ENCODE measurements around the gene CNST.
"Not testable (repeated sequence)": the region's sequence is repeated elsewhere in the genome, so short reads cannot be mapped to it uniquely, and the experiment has no call there.

The CNST gene

GRCh38 chr1:246605231-246605630, 39.0 kb downstream of the CNST start:
- Mint-ChIP-seq H3K4me1 (ENCODE audit: low read depth) (peaks cover 24% of the 10 kb centered on the region), H3K36me3 (ENCODE audit: low read depth) (peaks cover 13% of the 10 kb centered on the region)
- not testable (repeated sequence) for DNase-seq (ENCODE audit: low spot score); H3K9me3 Mint-ChIP-seq; H3K4me3 Mint-ChIP-seq; H3K27ac Mint-ChIP-seq; H3K27me3 Mint-ChIP-seq (ENCODE audit: low read depth)

DNA sequence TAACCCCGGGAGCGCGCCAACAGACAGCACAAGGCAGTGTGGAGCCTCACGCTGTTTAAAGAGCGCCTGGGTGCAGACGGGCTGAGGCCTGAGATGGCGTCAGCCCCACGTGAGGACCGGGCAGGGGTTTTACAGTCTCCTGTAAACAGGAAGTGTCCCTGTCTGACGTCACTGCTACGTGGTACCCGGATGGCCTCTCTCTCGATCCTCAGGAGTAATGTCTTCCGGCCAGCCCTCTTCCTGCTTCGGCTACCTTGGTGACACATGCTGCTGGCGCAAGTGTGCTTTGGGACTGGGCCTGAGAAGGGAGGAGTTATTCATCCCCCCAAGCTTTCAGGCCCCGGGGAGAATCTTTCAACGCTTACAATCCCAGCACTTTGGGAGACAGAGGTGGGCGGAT, 41.2 kb downstream of the CNST start:
- Mint-ChIP-seq H3K4me1 (ENCODE audit: low read depth) (peaks cover 18% of the 10 kb centered on the region), H3K4me3 (no peak overlapping the region), H3K27me3 (ENCODE audit: low read depth) (no peaks in the 10 kb centered on the region), H3K36me3 (ENCODE audit: low read depth) (peaks cover 6% of the 10 kb centered on the region), H3K9me3 (no peaks in the 10 kb centered on the region), H3K27ac (no peak overlapping the region)
- no peak for DNase-seq (ENCODE audit: low spot score)

DNA sequence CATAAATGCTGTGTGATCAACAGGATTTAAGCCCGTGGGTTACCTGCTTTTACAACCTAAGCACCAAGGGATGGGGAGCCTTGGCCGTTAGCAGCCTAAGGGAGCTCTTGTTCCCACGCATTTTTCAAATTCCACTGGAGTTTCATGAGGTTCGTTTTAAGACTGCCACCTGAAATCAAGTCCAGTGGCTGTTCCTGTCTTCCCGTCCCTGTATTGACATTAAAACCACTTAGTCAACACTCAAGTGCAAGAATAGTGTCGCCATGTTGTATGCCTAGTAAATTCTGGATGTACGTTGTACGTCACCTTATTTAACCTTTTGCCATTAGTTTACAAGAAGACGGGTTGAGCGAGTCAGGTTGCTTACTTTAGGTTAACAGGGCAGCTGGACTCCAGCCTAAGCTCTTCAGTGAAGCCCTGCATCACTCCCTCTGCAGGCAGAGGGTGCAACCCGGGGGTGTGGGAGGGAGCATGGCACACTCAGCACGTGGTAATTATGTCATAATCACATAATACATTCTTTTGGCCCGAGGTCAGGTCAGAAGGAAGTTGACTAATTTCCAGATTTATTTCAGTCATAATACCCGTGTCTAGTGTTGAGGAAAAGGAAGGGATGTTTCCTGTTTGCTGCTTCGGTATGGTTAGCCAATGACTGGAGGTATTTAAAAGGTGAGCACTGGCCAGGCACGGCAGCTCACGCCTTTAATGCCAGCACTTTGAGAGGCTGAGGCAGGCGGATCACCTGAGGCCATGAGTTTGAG, 42.5 kb downstream of the CNST start:
- H3K27ac Mint-ChIP-seq = no peak overlapping the region
- H3K9me3 Mint-ChIP-seq = no peaks in the 10 kb centered on the region
- no peaks in the 10 kb centered on the region for H3K27me3 Mint-ChIP-seq (ENCODE audit: low read depth)
- peaks cover 2% of the 10 kb centered on the region for H3K36me3 Mint-ChIP-seq (ENCODE audit: low read depth)
- H3K4me3 Mint-ChIP-seq = no peak overlapping the region
- peaks cover 12% of the 10 kb centered on the region for H3K4me1 Mint-ChIP-seq (ENCODE audit: low read depth)
- DNase-seq (ENCODE audit: low spot score) = no peak

- DNase-seq (ENCODE audit: low spot score) = no peak
- Mint-ChIP-seq H3K27me3 (ENCODE audit: low read depth) (no peaks in the 10 kb centered on the region), H3K4me3 (no peak overlapping the region), H3K27ac (no peak overlapping the region), H3K9me3 (no peaks in the 10 kb centered on the region), H3K36me3 (ENCODE audit: low read depth) (peaks cover 2% of the 10 kb centered on the region), H3K4me1 (ENCODE audit: low read depth) (peaks cover 12% of the 10 kb centered on the region)
These were observed 43.4 kb downstream of the CNST start for GRCh38 chr1:246609632-246610031.

DNA sequence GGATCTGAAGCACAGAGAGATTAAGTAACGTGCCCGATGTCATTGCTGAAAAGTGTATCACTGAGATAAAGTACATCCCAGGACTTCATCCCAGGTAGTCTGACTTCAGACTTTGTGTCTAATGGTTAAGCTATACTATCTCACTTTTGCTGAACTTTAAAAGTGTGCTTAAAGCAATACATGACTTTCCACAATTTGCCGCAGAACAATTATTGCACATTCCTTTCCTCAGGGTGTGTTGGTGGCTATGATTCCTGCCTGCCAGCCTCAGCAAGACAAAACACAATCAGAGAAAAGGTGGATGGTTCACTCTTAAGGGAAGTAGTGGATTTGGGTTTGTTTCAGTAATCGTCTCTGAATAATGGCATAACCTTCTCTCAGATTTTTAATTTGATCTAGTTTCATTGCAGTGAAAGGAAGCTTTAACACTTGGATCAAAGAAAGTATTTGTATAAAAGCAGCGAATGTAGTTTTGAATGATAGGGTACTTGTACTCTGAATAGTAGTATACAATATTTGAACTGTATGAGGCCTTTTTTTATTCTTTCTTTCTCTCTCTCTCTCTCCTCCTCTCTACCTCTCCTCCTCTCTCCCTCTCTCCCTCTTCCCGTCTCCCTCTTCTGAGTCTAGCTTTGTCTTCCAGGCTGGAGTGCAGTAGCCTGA, 47.0 kb downstream of the CNST start:
- no peak overlapping the region for H3K4me3 Mint-ChIP-seq
- H3K27ac Mint-ChIP-seq = no peak overlapping the region
- H3K9me3 Mint-ChIP-seq = no peaks in the 10 kb centered on the region
- H3K36me3 Mint-ChIP-seq (ENCODE audit: low read depth) = peaks cover 4% of the 10 kb centered on the region
- no peak for DNase-seq (ENCODE audit: low spot score)
- peaks cover 12% of the 10 kb centered on the region for H3K4me1 Mint-ChIP-seq (ENCODE audit: low read depth)
- no peaks in the 10 kb centered on the region for H3K27me3 Mint-ChIP-seq (ENCODE audit: low read depth)

GRCh38 chr1:246617156-246617555, 50.9 kb downstream of the CNST start:
- no peak for DNase-seq (ENCODE audit: low spot score)
- Mint-ChIP-seq H3K4me1 (ENCODE audit: low read depth) (peaks cover 2% of the 10 kb centered on the region), H3K4me3 (no peak overlapping the region), H3K9me3 (no peaks in the 10 kb centered on the region), H3K36me3 (ENCODE audit: low read depth) (peaks cover 18% of the 10 kb centered on the region), H3K27ac (no peak overlapping the region), H3K27me3 (ENCODE audit: low read depth) (no peaks in the 10 kb centered on the region)

- no peak for DNase-seq (ENCODE audit: low spot score)
- Mint-ChIP-seq H3K9me3 (no peaks in the 10 kb centered on the region), H3K36me3 (ENCODE audit: low read depth) (peaks cover 22% of the 10 kb centered on the region), H3K27me3 (ENCODE audit: low read depth) (no peaks in the 10 kb centered on the region), H3K4me3 (no peak overlapping the region), H3K4me1 (ENCODE audit: low read depth) (peaks cover 2% of the 10 kb centered on the region), H3K27ac (no peak overlapping the region)
These were observed 51.5 kb downstream of the CNST start for GRCh38 chr1:246617768-246618167.

DNA sequence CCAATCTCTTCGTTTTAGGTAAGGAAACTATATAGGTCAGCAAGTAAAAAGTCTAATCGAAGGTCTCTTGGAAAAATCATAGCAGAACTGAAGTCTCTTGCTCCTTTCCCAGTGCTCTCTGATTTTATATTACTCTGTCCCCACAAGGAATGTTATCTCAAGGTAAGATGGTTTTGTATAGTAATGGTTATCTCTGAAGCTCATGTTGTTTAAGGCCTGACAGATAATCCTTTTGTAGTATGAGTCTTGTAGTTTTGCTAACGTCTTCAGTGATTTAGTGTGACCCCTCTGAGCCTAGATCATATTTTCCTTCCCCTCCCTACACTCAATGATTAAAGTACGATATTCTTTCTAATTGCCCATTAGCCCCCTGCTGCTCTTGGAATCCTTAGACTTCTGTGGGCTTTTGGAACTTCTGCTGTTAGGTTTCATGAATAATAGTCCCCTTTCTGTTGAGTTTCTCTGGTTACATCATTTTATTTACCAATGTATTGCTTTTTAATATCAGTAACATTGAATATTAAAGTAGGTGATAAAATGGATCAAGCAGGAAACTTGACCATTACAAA, 52.1 kb downstream of the CNST start:
- no peaks in the 10 kb centered on the region for H3K9me3 Mint-ChIP-seq
- no peaks in the 10 kb centered on the region for H3K27me3 Mint-ChIP-seq (ENCODE audit: low read depth)
- H3K27ac Mint-ChIP-seq = no peak overlapping the region
- no peak for DNase-seq (ENCODE audit: low spot score)
- peaks cover 22% of the 10 kb centered on the region for H3K36me3 Mint-ChIP-seq (ENCODE audit: low read depth)
- peaks cover 2% of the 10 kb centered on the region for H3K4me1 Mint-ChIP-seq (ENCODE audit: low read depth)
- H3K4me3 Mint-ChIP-seq = no peak overlapping the region

DNA sequence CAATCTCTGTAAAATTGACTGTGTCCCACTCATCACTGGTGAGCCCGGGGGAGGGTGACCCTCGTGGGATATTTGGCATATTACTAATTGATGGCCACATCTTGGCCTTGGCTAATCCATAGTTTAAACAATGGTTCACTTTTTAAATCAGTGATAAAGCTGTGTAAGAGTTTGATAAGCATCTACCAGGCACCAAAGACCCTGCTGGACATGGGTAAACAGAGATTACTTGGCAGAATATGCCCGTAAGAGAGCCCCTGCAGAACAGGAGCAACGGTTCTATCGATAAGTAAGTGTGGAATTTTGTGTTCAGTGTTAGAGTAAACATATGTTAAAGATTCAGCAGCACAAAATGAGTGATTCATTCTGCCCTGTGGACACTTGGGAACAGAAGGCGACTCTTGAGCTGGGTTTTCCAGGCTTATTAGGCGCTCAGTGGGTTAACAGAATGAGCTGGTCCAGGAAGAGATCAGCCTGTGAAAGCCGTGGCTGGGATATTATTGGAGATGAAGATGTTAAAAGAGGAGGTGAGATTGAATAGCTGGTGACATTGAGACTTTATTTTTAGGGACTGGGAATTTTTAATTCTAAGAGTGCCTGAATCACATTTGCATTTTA, 55.9 kb downstream of the CNST start:
- Mint-ChIP-seq H3K27ac (no peak overlapping the region), H3K4me1 (ENCODE audit: low read depth) (peaks cover 2% of the 10 kb centered on the region), H3K4me3 (no peak overlapping the region), H3K36me3 (ENCODE audit: low read depth) (peaks cover 31% of the 10 kb centered on the region), H3K9me3 (no peaks in the 10 kb centered on the region), H3K27me3 (ENCODE audit: low read depth) (no peaks in the 10 kb centered on the region)
- DNase-seq (ENCODE audit: low spot score) = no peak

DNA sequence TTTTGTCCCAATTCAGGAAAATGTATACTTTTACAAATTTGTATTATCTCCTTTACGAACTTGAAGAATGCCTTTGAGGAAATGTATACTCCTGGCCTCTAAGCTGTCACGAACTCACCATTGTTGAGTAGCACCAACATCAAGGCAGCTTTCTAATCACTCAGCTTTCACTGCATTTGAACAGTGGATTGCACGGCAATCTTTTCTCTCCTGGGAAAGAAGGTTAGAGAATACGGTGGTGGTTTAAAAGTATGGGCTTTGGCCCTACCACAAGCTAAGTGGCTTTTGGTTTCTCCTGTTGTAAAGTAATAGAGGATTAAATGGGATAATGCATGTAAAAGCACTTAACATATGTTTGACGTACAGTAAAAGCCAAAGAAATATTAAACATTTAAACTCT, 57.8 kb downstream of the CNST start:
- H3K36me3 Mint-ChIP-seq (ENCODE audit: low read depth) = peaks cover 35% of the 10 kb centered on the region

GRCh38 chr1:246629030-246629429, 62.8 kb downstream of the CNST start:
- Mint-ChIP-seq H3K27ac (no peak overlapping the region), H3K27me3 (ENCODE audit: low read depth) (no peaks in the 10 kb centered on the region), H3K4me1 (ENCODE audit: low read depth) (no peaks in the 10 kb centered on the region), H3K9me3 (no peaks in the 10 kb centered on the region), H3K36me3 (ENCODE audit: low read depth) (peaks cover 26% of the 10 kb centered on the region), H3K4me3 (no peak overlapping the region)
- DNase-seq (ENCODE audit: low spot score) = no peak

More for the DNA sequence above, 57.8 kb downstream of the CNST start:
- Mint-ChIP-seq H3K4me1 (ENCODE audit: low read depth) (peaks cover 2% of the 10 kb centered on the region), H3K27me3 (ENCODE audit: low read depth) (no peaks in the 10 kb centered on the region), H3K27ac (no peak overlapping the region), H3K4me3 (no peak overlapping the region), H3K9me3 (no peaks in the 10 kb centered on the region)
- no peak for DNase-seq (ENCODE audit: low spot score)

DNA sequence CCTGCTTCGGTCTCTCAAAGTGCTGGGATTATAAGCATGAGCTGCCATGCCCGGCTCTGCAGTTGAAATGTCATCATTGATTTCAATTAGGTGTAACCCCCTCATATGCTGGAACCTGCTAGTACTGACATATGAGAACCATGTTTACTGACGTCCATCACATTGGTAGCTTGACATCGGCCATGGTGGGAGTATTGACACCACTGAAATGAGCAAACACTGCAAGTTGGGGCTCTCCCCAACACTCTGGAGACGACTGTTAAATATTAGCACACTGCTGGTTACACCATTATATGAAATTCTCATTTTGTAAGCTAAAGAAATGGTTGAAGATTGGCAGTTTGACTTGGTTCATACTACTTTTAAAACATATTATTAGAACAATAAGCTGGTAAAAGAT, 63.7 kb downstream of the CNST start:
- no peaks in the 10 kb centered on the region for H3K27me3 Mint-ChIP-seq (ENCODE audit: low read depth)
- no peak for DNase-seq (ENCODE audit: low spot score)
- H3K4me3 Mint-ChIP-seq = no peak overlapping the region
- H3K27ac Mint-ChIP-seq = no peak overlapping the region
- H3K9me3 Mint-ChIP-seq = no peaks in the 10 kb centered on the region
- peaks cover 29% of the 10 kb centered on the region for H3K36me3 Mint-ChIP-seq (ENCODE audit: low read depth)
- no peaks in the 10 kb centered on the region for H3K4me1 Mint-ChIP-seq (ENCODE audit: low read depth)

DNA sequence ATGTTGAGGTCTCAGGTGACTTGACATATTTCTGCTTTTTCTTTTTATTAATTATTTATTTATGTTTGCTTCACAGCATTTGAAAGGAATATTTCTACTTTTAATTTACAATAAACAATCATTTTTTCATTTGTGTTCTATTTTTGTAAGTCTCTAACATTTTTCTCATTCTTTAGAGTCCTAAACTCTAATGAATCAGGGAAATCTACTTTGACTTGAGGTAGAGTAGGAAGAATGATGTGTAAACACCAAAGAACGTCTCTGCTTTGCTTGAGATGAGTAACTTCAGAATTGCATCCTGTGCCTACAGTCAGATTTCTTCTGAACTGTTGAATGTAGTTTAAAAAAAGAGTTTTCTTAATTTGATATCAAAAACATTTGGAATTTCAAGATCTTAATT, 65.2 kb downstream of the CNST start:
- Mint-ChIP-seq H3K4me1 (ENCODE audit: low read depth) (no peaks in the 10 kb centered on the region), H3K4me3 (no peak overlapping the region), H3K27ac (no peak overlapping the region), H3K36me3 (ENCODE audit: low read depth) (peaks cover 29% of the 10 kb centered on the region), H3K27me3 (ENCODE audit: low read depth) (no peaks in the 10 kb centered on the region), H3K9me3 (no peaks in the 10 kb centered on the region)
- no peak for DNase-seq (ENCODE audit: low spot score)
